ENCODE data around the gene ATE1.

GRCh38 chr10:121732656-121733445, 195.0 kb downstream of the ATE1 start:
- TF ChIP-seq POLR2A (IDR thresholded peaks at IDR 0.05; ENCODE audit: low read length) (no peak), GATA1 (IDR thresholded peaks at IDR 0.05; ENCODE audit: low read depth, low read length) (no peak)

Measured in erythroblast (primary cell).